Activated CD4-positive, alpha-beta T cell treated with anti-CD3 and anti-CD28 coated beads, Interleukin-10, Interleukin-2, amounts not matched to agents 100 ng/mL and 50 ng/mL, durations not matched to agents 16 hours and 8 hours (primary cell): Measurements from ENCODE around the gene NAGK.

Source experiments
- DNase-seq: peaks from one replicate; pipeline ENCODE4 v3.0.0-alpha.2; 2020

The NAGK gene

GRCh38 chr2:71117063-71117462, 48.6 kb downstream of the NAGK start:
- no peak for DNase-seq

DNA sequence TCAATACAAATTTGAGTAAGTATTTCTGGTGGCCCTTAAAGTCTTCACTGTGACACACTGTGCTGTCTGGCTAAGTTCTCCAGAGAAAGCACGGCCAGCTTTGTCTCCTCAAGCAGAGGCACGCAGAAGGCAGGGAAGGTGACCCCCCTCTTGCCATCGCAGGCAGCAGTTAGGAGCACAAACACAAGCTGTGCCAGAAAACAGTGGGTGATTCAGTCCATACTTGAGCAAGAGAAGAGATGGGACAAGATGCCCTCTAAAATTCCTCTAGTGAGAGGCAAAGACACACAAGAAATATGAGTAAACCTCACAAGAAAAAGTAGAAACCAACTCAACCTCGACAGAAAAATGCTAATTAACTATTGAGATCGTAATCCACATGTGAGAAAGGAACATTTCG, 51.7 kb downstream of the NAGK start:
- no peak for DNase-seq

GRCh38 chr2:71121479-71121878, 53.0 kb downstream of the NAGK start:
- no peak for DNase-seq

DNA sequence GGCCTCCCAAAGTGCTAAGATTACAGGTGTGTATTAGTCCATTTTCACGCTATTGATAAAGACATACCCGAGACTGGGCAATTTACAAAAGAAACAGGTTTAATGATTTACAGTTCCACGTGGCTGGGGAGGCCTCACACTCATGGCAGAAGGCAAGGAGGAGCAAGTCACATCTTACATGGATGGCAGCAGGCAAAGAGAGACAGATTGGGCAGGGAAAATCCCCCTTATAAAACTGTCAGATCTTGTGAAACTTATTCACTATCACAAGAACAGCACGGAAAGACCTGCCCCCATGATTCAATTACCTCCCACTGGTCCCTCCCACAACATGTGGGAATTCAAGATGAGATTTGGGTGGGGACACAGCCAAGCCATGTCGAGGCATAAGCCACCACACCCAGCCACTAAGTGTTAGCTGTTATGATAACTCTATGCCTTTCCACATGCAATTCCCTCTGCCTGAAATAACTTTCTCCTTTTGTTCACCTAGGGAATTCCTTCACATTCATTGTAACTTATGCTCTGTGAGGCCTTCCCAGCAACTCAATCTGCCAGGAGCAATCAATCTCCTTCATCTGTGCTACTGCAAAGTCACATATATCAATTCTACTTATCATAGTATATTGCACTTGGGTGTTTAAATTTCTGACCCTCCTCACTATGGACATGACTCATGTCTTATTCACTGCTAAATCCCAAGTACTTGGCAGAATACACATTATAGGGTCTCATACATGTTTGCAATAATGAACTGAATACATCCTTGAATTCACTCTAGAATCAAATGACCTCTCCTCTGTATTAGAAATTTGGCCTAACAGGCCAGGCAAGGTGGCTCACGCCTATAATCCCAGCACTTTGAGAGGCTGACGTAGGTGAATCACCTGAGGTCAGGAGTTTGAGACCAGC, 54.2 kb downstream of the NAGK start:
- no peak for DNase-seq

DNA sequence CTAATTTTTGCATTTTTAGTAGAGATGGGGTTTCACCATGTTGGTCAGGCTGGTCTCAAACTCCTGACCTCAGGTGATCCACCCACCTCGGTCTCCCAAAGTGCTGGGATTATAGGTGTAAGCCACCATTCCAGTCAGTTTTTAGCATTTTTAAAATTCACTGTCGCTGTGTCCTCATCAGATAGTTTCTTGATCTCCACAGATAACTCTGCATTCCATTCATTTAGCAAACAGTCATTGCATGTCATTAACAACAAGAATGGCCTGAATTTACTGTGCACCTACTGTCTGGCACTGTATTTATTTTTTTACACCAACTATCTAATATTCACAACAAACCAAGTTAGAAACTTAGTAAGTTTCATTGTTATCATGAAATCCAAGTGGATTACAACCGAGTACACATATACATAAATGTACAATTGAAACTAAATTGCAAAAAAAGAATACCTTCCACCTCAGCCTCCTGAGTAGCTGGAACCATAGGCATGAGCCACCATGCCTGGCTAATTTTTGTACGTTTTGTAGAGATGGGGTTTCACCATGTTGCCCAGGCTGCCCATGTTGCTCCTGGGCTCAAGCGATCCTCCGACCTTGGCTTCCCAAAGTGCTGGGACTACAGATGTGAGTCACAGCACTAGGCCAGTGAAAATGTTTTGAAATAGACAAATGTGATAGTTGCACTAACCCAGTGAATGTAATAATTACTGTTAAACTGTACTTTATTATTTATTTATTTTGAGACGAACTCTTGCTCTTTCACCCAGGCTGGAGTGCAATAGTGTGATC, 57.3 kb downstream of the NAGK start:
- DNase-seq: no peak

DNA sequence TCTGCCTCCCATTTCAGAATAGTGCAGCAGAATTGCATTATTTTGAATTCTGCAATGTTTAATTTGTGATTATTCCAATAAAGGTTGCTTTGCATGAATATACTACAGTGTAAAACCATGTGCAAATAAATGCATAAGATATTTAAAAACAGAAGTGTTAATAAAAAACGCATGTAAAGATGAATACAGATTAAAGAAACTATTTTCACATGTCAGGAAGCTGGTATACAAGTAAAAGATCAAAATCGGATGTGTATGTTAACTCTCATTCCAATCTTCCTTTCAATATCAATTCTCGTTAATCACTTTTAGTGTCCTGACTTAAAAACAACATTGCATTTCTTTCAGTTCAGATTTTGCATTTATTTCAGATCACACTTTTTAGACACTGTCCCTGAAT, 58.5 kb downstream of the NAGK start:
- no peak for DNase-seq
